Breast epithelium (tissue), 4 donors: Measurements from ENCODE around the gene GALNT6. TPM values are rescaled to one million over a fixed set of nuclear protein-coding genes. Genes with fewer than 3 reads are reported as not detected.

ENCODE experiments used
- DNase-seq, 2 donors: peaks; one replicate each; pipeline ENCODE4 v3.0.0-alpha.2; 2019; ENCODE audit warnings: low spot score in 2 of 2
- H3K27ac ChIP-seq, 2 donors: fragments of 200-600 bp; sonication (generic) in 1 of 2; one replicate each; pipeline ENCODE4 v1.5.1; 2016 to 2019; ENCODE audit warnings: mild to moderate bottlenecking in 1 of 2
- H3K27me3 ChIP-seq, 2 donors: fragments of 200-600 bp; sonication (generic) in 1 of 2; one replicate each; pipeline versions ENCODE4 v1.5.1 to v1.6.0; 2017 to 2019; ENCODE audit warnings: control low read depth in 1 of 2, mild to moderate bottlenecking in 1 of 2
- H3K36me3 ChIP-seq: fragments of 200-600 bp; one replicate; pipeline ENCODE4 v1.5.1; 2019
- H3K4me1 ChIP-seq, 2 donors: fragments of 200-600 bp; sonication (generic); one replicate each; pipeline ENCODE4 v1.5.1; 2016 to 2019; ENCODE audit warnings: control low read depth in 1 of 2
- H3K4me3 ChIP-seq, 3 donors: fragments of 200-600 bp; sonication (generic); 1 replicate in 2 of 3; 2 replicates in 1 of 3; pipeline ENCODE4 v1.5.1; 2016 to 2019; ENCODE audit warnings: mild to moderate bottlenecking in 3 of 3, moderate library complexity in 2 of 3
- H3K9me3 ChIP-seq, 2 donors: fragments of 200-600 bp; sonication (generic) in 1 of 2; one replicate each; pipeline ENCODE4 v1.5.1; 2016 to 2019; ENCODE audit warnings: control low read depth in 1 of 2
- POLR2A ChIP-seq: fragments of 450-650 bp; IDR thresholded peaks from one replicate; pipeline ENCODE4 v1.6.1; 2016; ENCODE audit warnings: antibody characterized with exemption, mild to moderate bottlenecking, moderate library complexity
- POLR2AphosphoS5 ChIP-seq, 3 donors: sonication (generic); formaldehyde crosslinking; IDR thresholded peaks; one replicate each; pipeline ENCODE4 v1.6.1; 2017; ENCODE audit warnings: antibody characterized with exemption in 3 of 3
- intact Hi-C: fragments of 100-400 bp; cut with DNase I; formaldehyde crosslinking; loops from one replicate; pipeline ENCODE4 v1.15.1; 2023; ENCODE audit warnings: low total_unique reads
- total RNA-seq, 3 donors: library from RNA; depleted of rRNA; stranded (reverse); fragments of >200 nt; gene quantifications; one replicate each; pipeline ENCODE4 v1.1.0, GENCODE V29; 2016
- TF ChIP-seq, protein P1 (sequence below), 3 donors: fragments of 450-650 bp; IDR thresholded peaks; one replicate each; pipeline ENCODE4 v1.5.1; 2016 to 2017; ENCODE audit warnings: antibody characterized with exemption in 3 of 3, mild to moderate bottlenecking in 3 of 3, moderate library complexity in 3 of 3

The GALNT6 gene
- total RNA-seq, 3 donors from 2014 or later, result 5.8 to 55.8 (median 48.2) TPM

DNA sequence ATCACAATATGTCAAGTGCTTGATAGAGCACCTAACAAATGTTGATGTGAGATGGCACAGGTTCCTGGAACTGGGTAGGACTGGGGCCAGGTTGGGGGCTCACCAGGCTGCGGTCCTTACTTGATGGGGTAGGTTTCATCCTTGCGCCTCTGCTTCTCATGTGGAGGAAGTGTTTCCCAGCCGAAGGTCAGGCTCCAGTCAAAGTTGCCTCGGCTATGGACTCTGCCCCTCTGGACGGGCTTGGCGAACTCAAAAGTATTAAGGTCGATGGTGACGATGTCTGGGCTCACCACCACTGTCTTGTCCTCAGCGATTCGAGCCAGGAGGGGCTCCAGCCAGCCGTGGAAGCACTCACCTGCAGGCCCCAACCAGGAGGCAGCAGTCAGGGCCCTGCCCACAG is 27.2 kb downstream of the GALNT6 start:
- H3K27ac ChIP-seq, result no peak overlapping the region
- H3K9me3 ChIP-seq, result no peaks in the 10 kb centered on the region
- no peak for DNase-seq
- no peaks in the 10 kb centered on the region for H3K36me3 ChIP-seq
- no peak overlapping the region for H3K4me3 ChIP-seq
- no peaks in the 10 kb centered on the region for H3K27me3 ChIP-seq
- TF ChIP-seq, protein P1, sequence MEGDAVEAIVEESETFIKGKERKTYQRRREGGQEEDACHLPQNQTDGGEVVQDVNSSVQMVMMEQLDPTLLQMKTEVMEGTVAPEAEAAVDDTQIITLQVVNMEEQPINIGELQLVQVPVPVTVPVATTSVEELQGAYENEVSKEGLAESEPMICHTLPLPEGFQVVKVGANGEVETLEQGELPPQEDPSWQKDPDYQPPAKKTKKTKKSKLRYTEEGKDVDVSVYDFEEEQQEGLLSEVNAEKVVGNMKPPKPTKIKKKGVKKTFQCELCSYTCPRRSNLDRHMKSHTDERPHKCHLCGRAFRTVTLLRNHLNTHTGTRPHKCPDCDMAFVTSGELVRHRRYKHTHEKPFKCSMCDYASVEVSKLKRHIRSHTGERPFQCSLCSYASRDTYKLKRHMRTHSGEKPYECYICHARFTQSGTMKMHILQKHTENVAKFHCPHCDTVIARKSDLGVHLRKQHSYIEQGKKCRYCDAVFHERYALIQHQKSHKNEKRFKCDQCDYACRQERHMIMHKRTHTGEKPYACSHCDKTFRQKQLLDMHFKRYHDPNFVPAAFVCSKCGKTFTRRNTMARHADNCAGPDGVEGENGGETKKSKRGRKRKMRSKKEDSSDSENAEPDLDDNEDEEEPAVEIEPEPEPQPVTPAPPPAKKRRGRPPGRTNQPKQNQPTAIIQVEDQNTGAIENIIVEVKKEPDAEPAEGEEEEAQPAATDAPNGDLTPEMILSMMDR (IDR thresholded peaks at IDR 0.05), result no peak
- TF ChIP-seq POLR2AphosphoS5 (IDR thresholded peaks at IDR 0.05) (no peak), POLR2A (no peak)
- H3K4me1 ChIP-seq, result no peaks in the 10 kb centered on the region
- intact Hi-C loops, result no loop called here

DNA sequence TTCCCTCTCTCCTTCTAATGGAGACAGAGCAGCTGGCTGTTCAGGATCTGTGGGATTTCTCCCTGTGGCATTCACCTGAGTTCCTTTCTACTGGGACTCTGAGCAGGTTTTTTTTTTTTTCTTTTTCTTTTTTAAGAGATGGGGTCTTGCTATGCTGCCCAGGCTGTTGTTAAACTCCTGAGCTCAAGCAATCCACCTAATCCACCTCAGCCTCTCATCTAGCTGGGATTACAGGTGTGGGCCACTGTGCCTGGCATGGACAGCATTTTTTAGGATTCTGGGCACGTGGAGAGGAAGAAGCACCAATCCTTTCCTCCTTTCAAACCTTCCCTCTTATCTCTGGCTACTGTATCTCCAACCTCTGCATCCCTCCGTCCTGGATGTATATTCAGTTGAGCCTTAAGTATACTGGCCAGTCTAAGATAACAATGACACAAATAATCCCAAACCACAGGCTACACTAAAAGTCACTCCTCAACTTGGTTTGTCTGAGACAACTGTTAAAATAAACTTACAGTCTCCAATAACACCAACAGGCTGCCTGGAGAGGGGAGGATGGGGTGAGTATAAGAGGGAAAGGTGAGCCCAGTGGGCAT is 28.4 kb downstream of the GALNT6 start:
- no peak overlapping the region for H3K27ac ChIP-seq
- no peak overlapping the region for H3K4me3 ChIP-seq
- no peaks in the 10 kb centered on the region for H3K4me1 ChIP-seq
- no peaks in the 10 kb centered on the region for H3K9me3 ChIP-seq
- intact Hi-C loops, result no loop called here
- no peak for DNase-seq
- H3K36me3 ChIP-seq, result no peaks in the 10 kb centered on the region
- H3K27me3 ChIP-seq, result no peaks in the 10 kb centered on the region
- TF ChIP-seq POLR2AphosphoS5 (IDR thresholded peaks at IDR 0.05) (no peak), POLR2A (no peak)
- TF ChIP-seq, protein P1 (IDR thresholded peaks at IDR 0.05), result no peak

DNA sequence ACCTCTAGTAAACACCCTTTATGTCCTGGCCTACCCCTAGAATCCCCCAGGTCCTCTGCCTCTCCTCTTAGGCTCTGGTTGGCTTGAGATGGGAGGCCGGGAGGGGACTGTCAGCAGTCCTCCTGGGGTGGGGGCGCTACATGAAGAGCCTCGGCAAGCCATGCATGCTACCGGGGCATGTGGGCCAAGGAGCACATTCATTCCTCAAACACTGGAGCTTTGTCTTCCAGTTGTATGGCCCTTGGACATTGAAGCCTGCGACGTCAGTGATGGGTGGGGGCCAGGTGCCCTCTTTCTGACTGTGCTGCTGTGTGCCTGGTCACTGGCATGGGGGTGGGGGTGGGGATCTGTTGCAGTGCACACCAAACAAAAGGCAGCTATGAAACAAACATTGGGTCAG is 28.9 kb downstream of the GALNT6 start:
- Histone ChIP-seq H3K4me1 (no peaks in the 10 kb centered on the region), H3K36me3 (no peaks in the 10 kb centered on the region), H3K27ac (no peak overlapping the region), H3K27me3 (no peaks in the 10 kb centered on the region), H3K4me3 (no peak overlapping the region), H3K9me3 (no peaks in the 10 kb centered on the region)
- TF ChIP-seq POLR2A (no peak), POLR2AphosphoS5 (IDR thresholded peaks at IDR 0.05) (no peak)
- TF ChIP-seq, protein P1 (IDR thresholded peaks at IDR 0.05), result no peak
- no peak for DNase-seq
- intact Hi-C loops, result no loop called here

DNA sequence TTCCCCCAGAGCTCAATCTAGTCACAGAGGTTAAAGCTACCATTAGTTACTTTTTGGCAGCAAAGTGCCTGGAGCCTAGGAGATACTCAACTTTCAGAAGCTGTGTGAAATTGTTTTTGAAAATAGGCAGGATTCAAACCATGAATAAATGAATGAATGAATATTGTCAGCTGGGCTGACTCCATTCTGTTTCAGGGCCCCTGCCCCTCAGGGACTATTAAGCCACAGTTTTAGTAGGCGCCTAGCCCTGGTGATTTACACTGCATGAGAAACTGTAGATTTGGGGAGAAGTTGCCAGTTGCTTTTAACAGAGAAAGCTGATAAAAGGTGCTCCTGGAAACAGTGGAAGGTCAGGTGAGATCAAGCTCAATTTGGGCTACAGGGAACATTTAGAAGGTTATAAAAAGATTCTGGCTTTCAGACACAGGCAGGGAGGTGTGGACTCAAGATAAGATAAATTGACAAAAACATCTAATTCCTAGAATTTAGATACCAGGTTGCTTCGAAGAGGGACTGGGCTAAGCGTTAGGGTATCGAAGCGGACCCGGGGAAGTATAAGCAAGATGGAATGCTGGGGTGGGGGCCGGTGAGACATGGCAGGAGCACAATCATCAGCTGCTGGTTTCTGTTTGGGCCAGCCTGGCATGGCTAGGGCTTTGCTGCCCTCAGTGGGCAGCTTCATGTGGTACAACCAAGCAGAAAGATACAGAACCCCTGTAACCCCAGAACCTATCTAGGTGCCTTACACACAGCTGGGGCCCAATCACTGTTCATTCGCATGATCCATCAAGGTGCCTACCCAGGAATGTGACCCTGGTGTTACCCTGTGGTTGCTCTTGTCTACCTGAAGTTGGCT is 29.8 kb downstream of the GALNT6 start:
- TF ChIP-seq POLR2A, result no peak
- TF ChIP-seq, protein P1 (IDR thresholded peaks at IDR 0.05), result no peak
- H3K4me3 ChIP-seq, result no peak overlapping the region
- intact Hi-C loops, result no loop called here

DNA sequence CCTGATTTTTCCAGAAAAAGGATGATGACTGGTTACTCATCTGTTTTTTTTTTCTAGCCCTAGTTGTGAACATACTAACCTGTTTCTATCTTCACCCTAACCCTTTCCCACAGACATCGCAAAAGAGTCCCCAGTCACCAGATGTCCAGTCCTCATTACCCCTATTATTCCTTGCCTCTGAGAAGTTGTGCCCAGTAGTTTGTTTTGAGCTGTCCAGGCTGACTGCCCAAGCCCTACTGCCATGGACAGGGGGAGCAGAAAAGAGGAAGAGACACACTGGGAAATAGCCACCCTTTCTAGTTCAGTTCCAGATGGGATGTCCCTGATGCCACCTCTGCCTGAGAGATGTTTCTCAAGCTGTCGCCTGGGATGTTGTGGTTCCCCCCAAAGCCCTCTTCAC is 30.9 kb downstream of the GALNT6 start:
- TF ChIP-seq, protein P1 (IDR thresholded peaks at IDR 0.05), result no peak
- TF ChIP-seq POLR2A, result no peak
- Histone ChIP-seq H3K9me3 (no peaks in the 10 kb centered on the region), H3K4me1 (no peaks in the 10 kb centered on the region), H3K36me3 (no peaks in the 10 kb centered on the region), H3K4me3 (no peak overlapping the region), H3K27ac (no peak overlapping the region), H3K27me3 (no peaks in the 10 kb centered on the region)
- intact Hi-C loops, result no loop called here
- no peak for DNase-seq

More for the DNA sequence above, 29.8 kb downstream of the GALNT6 start:
- no peaks in the 10 kb centered on the region for H3K27me3 ChIP-seq
- no peaks in the 10 kb centered on the region for H3K4me1 ChIP-seq
- H3K36me3 ChIP-seq, result no peaks in the 10 kb centered on the region
- DNase-seq, result no peak
- H3K9me3 ChIP-seq, result no peaks in the 10 kb centered on the region
- H3K27ac ChIP-seq, result no peak overlapping the region
